OCI-LY1 (cell line): ENCODE data around the gene ANO3.

ENCODE experiments used
- H2AFZ ChIP-seq: fragments of 200-600 bp; sonication (generic), shearing (Covaris generic); 2 replicates; pipeline ENCODE4 v1.6.0; 2014; ENCODE audit warnings: antibody characterized with exemption, mild to moderate bottlenecking, low read length
- H3F3A ChIP-seq: fragments of 200-600 bp; sonication (generic), shearing (Covaris generic); 2 replicates; pipeline ENCODE4 v1.6.0; 2014; ENCODE audit warnings: mild to moderate bottlenecking, antibody characterized with exemption, low read length, moderate library complexity; ENCODE audit not compliant: insufficient read depth
- H3K27ac ChIP-seq: fragments of 200-600 bp; sonication (generic); 2 replicates; pipeline ENCODE4 v1.5.1; 2014; ENCODE audit warnings: low read length, mixed run types, mild to moderate bottlenecking, low read depth; ENCODE audit not compliant: poor library complexity, severe bottlenecking
- H3K27me3 ChIP-seq: fragments of 200-600 bp; sonication (generic); 2 replicates; pipeline ENCODE4 v1.6.0; 2014; ENCODE audit warnings: antibody characterized with exemption, mild to moderate bottlenecking, low read length, moderate library complexity; ENCODE audit not compliant: insufficient read depth
- H3K36me3 ChIP-seq: fragments of 200-600 bp; sonication (generic); 2 replicates; pipeline ENCODE4 v1.6.1; 2014; ENCODE audit warnings: mild to moderate bottlenecking, antibody characterized with exemption, low read length, moderate library complexity, mixed read lengths; ENCODE audit not compliant: insufficient read depth
- H3K4me1 ChIP-seq: fragments of 200-600 bp; sonication (generic); 2 replicates; pipeline ENCODE4 v1.5.1; 2014; ENCODE audit warnings: mild to moderate bottlenecking, low read length, moderate library complexity; ENCODE audit not compliant: insufficient read depth, severe bottlenecking
- H3K4me2 ChIP-seq: fragments of 200-600 bp; sonication (generic), shearing (Covaris generic); 2 replicates; pipeline ENCODE4 v1.6.1; 2014; ENCODE audit warnings: low read length
- H3K4me3 ChIP-seq: fragments of 200-600 bp; sonication (generic); 2 replicates; pipeline ENCODE4 v1.5.1; 2014; ENCODE audit warnings: low read length, low read depth, mild to moderate bottlenecking, mixed read lengths; ENCODE audit not compliant: poor library complexity, severe bottlenecking
- H3K79me2 ChIP-seq: fragments of 200-600 bp; shearing (Covaris generic); 2 replicates; pipeline ENCODE4 v1.6.1; 2016; ENCODE audit warnings: mixed run types, low read length, mixed read lengths; ENCODE audit not compliant: insufficient read depth
- H3K9ac ChIP-seq: fragments of 200-600 bp; sonication (generic), shearing (Covaris generic); 2 replicates; pipeline ENCODE4 v1.6.1; 2014; ENCODE audit warnings: mild to moderate bottlenecking, low read length, mixed read lengths
- H3K9me2 ChIP-seq: fragments of 200-600 bp; sonication (generic), shearing (Covaris generic); 2 replicates; pipeline ENCODE4 v1.6.1; 2014; ENCODE audit warnings: low read depth, mild to moderate bottlenecking, low read length, mixed read lengths
- H3K9me3 ChIP-seq: fragments of 200-600 bp; shearing (Covaris generic); 2 replicates; pipeline ENCODE4 v1.6.1; 2014; ENCODE audit warnings: low read length, mixed read lengths
- H4K20me1 ChIP-seq: fragments of 200-600 bp; sonication (generic), shearing (Covaris generic); 2 replicates; pipeline ENCODE4 v1.6.0; 2016; ENCODE audit warnings: mild to moderate bottlenecking, low read length; ENCODE audit not compliant: insufficient read depth
- EZH2 ChIP-seq: fragments of 200-600 bp; sonication (generic), shearing (Covaris generic); IDR thresholded peaks from 2 replicates; pipeline ENCODE4 v1.8.0; 2017; ENCODE audit warnings: borderline replicate concordance, mixed run types, mild to moderate bottlenecking, antibody characterized with exemption, low read length, moderate library complexity, mixed read lengths
- TF ChIP-seq, protein P1 (sequence below): fragments of 200-600 bp; sonication (generic), shearing (Covaris generic); IDR thresholded peaks from 2 replicates; pipeline ENCODE4 v1.5.1; 2017; ENCODE audit warnings: mild to moderate bottlenecking, antibody characterized with exemption, low read length, moderate library complexity, mixed read lengths

Gene ANO3

DNA sequence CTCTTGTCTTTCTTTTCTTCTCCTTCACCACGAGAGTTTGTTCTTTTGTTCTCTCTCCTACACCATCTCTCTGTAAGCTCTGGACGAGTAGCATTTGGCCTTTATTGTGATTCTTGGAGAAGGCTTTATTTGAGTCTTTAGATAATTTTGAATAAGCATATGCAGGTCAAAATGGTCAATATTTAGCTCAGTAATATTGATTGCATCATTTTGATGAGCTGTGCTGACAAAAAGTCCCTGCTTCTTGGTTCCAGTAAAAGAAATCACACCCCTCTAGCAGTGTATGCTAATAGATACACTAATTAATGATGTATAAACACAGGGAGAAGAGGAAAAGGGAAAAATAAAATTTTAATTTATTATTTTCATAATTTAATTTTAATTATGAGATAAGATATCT lies 266.0 kb downstream of the ANO3 start:
- no peak overlapping the region for H2AFZ ChIP-seq
- H4K20me1 ChIP-seq = no peaks in the 10 kb centered on the region
- no peaks in the 10 kb centered on the region for H3K9me3 ChIP-seq
- TF ChIP-seq EZH2 = no peak
- TF ChIP-seq, protein P1, sequence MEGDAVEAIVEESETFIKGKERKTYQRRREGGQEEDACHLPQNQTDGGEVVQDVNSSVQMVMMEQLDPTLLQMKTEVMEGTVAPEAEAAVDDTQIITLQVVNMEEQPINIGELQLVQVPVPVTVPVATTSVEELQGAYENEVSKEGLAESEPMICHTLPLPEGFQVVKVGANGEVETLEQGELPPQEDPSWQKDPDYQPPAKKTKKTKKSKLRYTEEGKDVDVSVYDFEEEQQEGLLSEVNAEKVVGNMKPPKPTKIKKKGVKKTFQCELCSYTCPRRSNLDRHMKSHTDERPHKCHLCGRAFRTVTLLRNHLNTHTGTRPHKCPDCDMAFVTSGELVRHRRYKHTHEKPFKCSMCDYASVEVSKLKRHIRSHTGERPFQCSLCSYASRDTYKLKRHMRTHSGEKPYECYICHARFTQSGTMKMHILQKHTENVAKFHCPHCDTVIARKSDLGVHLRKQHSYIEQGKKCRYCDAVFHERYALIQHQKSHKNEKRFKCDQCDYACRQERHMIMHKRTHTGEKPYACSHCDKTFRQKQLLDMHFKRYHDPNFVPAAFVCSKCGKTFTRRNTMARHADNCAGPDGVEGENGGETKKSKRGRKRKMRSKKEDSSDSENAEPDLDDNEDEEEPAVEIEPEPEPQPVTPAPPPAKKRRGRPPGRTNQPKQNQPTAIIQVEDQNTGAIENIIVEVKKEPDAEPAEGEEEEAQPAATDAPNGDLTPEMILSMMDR = no peak
- no peak overlapping the region for H3K27ac ChIP-seq
- no peaks in the 10 kb centered on the region for H3K9me2 ChIP-seq
- H3K36me3 ChIP-seq = no peaks in the 10 kb centered on the region
- H3K4me2 ChIP-seq = no peak overlapping the region
- no peaks in the 10 kb centered on the region for H3F3A ChIP-seq
- H3K79me2 ChIP-seq = no peaks in the 10 kb centered on the region
- no peaks in the 10 kb centered on the region for H3K27me3 ChIP-seq
- no peak overlapping the region for H3K9ac ChIP-seq
- no peak overlapping the region for H3K4me3 ChIP-seq
- no peaks in the 10 kb centered on the region for H3K4me1 ChIP-seq

DNA sequence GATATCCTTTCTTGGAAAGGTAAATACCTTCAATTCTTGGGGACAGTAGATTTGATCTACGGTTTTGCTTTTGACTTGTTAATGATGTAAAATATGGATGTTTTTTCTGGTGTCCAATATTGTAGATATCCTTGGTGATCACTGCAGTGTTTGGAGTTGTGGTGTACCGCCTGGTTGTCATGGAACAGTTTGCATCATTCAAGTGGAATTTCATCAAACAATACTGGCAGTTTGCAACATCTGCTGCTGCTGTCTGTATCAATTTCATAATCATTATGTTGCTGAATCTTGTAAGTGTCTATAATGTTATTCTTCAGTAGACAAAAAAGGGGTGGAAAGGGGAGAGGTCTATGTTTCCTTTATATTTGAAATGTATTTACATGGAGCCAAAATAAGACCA lies 267.5 kb downstream of the ANO3 start:
- H3K4me2 ChIP-seq = no peak overlapping the region
- TF ChIP-seq, protein P1 = no peak
- TF ChIP-seq EZH2 = no peak
- H2AFZ ChIP-seq = no peak overlapping the region
- no peaks in the 10 kb centered on the region for H3K27me3 ChIP-seq
- H3K4me3 ChIP-seq = no peak overlapping the region
- H3K9ac ChIP-seq = no peak overlapping the region
- no peak overlapping the region for H3K27ac ChIP-seq
- H3K4me1 ChIP-seq = no peaks in the 10 kb centered on the region
- H3K36me3 ChIP-seq = no peaks in the 10 kb centered on the region
- no peaks in the 10 kb centered on the region for H3K9me2 ChIP-seq
- H4K20me1 ChIP-seq = no peaks in the 10 kb centered on the region
- H3F3A ChIP-seq = no peaks in the 10 kb centered on the region
- H3K9me3 ChIP-seq = no peaks in the 10 kb centered on the region
- no peaks in the 10 kb centered on the region for H3K79me2 ChIP-seq

DNA sequence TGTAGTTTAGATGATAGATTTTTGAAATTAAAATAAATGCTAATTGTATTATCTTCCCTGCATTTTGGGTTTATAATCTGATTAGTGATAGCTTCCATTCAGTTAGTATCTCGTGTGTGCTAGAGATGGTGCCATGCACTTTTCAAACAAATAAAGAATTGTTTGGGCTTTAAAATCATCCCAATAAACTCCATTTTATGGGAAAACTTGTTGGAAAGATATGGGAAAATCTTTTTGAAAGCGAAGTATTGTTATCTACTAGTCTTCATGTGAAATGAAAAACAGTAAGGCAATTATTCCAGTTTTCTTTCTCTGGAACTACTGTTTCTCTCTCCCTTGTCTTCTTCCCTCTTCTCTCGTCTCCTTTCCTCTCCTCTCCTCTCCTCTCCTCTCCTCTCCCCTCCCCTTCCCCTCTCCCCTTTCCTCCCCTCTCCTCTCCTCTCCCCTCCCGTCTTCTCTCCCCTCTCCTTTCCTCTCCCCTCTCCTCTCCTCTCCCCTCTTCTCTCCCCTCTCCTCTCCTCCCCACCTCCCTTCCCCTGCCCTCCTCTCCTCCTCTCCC lies 268.0 kb downstream of the ANO3 start:
- H3K4me3 ChIP-seq = no peak overlapping the region
- no peaks in the 10 kb centered on the region for H3K27me3 ChIP-seq
- H3F3A ChIP-seq = no peaks in the 10 kb centered on the region
- H3K9me2 ChIP-seq = no peaks in the 10 kb centered on the region
- H3K4me1 ChIP-seq = no peaks in the 10 kb centered on the region
- no peaks in the 10 kb centered on the region for H3K36me3 ChIP-seq
- no peaks in the 10 kb centered on the region for H4K20me1 ChIP-seq
- TF ChIP-seq, protein P1 = no peak
- no peak for TF ChIP-seq EZH2
- no peak overlapping the region for H3K9ac ChIP-seq
- no peak overlapping the region for H3K27ac ChIP-seq
- H3K79me2 ChIP-seq = no peaks in the 10 kb centered on the region
- H3K4me2 ChIP-seq = no peak overlapping the region
- H3K9me3 ChIP-seq = no peaks in the 10 kb centered on the region
- no peak overlapping the region for H2AFZ ChIP-seq
